K562 (cell line): ENCODE measurements around the gene YOD1. TPM values are rescaled to one million over a fixed set of nuclear protein-coding genes. Genes with fewer than 3 reads are reported as not detected.

Source experiments
- ARHGAP35 ChIP-seq: fragments of 450-650 bp; IDR thresholded peaks from 2 replicates; pipeline ENCODE4 v1.6.1; 2018; ENCODE audit not compliant: partially characterized antibody
- ARID2 ChIP-seq: fragments of 450-650 bp; IDR thresholded peaks from 2 replicates; pipeline ENCODE4 v1.6.1; 2017; ENCODE audit warnings: antibody characterized with exemption, mild to moderate bottlenecking
- ATF7 ChIP-seq: fragments of 450-650 bp; IDR thresholded peaks from 2 replicates; pipeline ENCODE4 v1.7.1; 2014; ENCODE audit warnings: mild to moderate bottlenecking, moderate library complexity
- BRD9 ChIP-seq: fragments of 450-650 bp; IDR thresholded peaks from 2 replicates; pipeline ENCODE4 v1.6.1; 2018; ENCODE audit warnings: low read depth; ENCODE audit not compliant: partially characterized antibody
- CREB1 ChIP-seq, 2 experiments: sonication (generic) in 1 of 2; formaldehyde crosslinking in 1 of 2; IDR thresholded peaks; 2 replicates each; pipeline versions ENCODE4 v1.6.1 to v1.8.0; 2012 to 2022; ENCODE audit warnings: inconsistent platforms in 1 of 2, mild to moderate bottlenecking in 1 of 2, missing genetic modification reagents in 1 of 2, moderate library complexity in 1 of 2
- E2F3 ChIP-seq: fragments of 250-450 bp; sonication (Bioruptor Pico); IDR thresholded peaks from 2 replicates; pipeline ENCODE4 v1.4.0; 2020; ENCODE audit warnings: mild to moderate bottlenecking
- EP300 ChIP-seq: IDR thresholded peaks from 2 replicates; pipeline ENCODE4 v1.6.1; 2012; ENCODE audit warnings: low read length, improper control_type of control experiment
- HDAC1 ChIP-seq, 2 experiments: fragments of 450-650 bp; IDR thresholded peaks; 2 replicates each; pipeline ENCODE4 v1.6.1; 2016 to 2017; ENCODE audit warnings: inconsistent platforms in 1 of 2, mild to moderate bottlenecking in 1 of 2, moderate library complexity in 1 of 2
- HNRNPH1 ChIP-seq: fragments of 200-400 bp; formaldehyde crosslinking; optimal IDR thresholded peaks from 2 replicates; pipeline ENCODE3; 2017; ENCODE audit warnings: low read depth, mild to moderate bottlenecking, low read length, moderate library complexity
- MAFG ChIP-seq: fragments of 450-650 bp; conservative IDR thresholded peaks from 2 replicates; pipeline ENCODE4 v1.6.1; 2016; ENCODE audit warnings: missing genetic modification characterization, missing compliant biosample characterization
- NR4A1 ChIP-seq, 2 experiments: fragments of 250-450 bp in 1 of 2; fragments of 450-650 bp in 1 of 2; sonication (Bioruptor Pico) in 1 of 2; IDR thresholded peaks; 2 replicates each; pipeline versions ENCODE4 v1.4.0 to v1.6.1; 2016 to 2020; ENCODE audit warnings: mild to moderate bottlenecking in 2 of 2, missing compliant biosample characterization in 1 of 2, missing genetic modification characterization in 1 of 2, moderate library complexity in 1 of 2
- RUNX1 ChIP-seq: sonication (generic); IDR thresholded peaks from 2 replicates; pipeline ENCODE4 v1.6.1; 2016; ENCODE audit warnings: antibody characterized with exemption, low read depth
- SMARCA4 ChIP-seq: fragments of 450-650 bp; IDR thresholded peaks from 2 replicates; pipeline ENCODE4 v1.6.1; 2016
- SNIP1 ChIP-seq: fragments of 450-650 bp; IDR thresholded peaks from 2 replicates; pipeline ENCODE4 v1.7.1; 2017; ENCODE audit warnings: low read depth, mild to moderate bottlenecking
- SPI1 ChIP-seq: IDR thresholded peaks from 2 replicates; pipeline ENCODE4 v1.6.1; 2011; ENCODE audit warnings: low read depth, low read length, control low read depth, borderline replicate concordance
- ZNF175 ChIP-seq: fragments of 200-800 bp; sonication (Bioruptor generic); IDR thresholded peaks from 2 replicates; pipeline ENCODE4 v1.6.1; 2016; ENCODE audit warnings: low read depth, mild to moderate bottlenecking, missing genetic modification characterization, missing compliant biosample characterization
- ZNF75A ChIP-seq: fragments of 450-650 bp; formaldehyde crosslinking; IDR thresholded peaks from 2 replicates; pipeline ENCODE4 v1.4.0; 2020; ENCODE audit warnings: mild to moderate bottlenecking
- ZNF766 ChIP-seq: fragments of 200-800 bp; sonication (Bioruptor generic); conservative IDR thresholded peaks from 2 replicates; pipeline ENCODE4 v1.6.1; 2016; ENCODE audit warnings: missing genetic modification characterization, missing compliant biosample characterization
- polyA plus RNA-seq, 8 experiments: library from polyadenylated mRNA; depleted of rRNA in 4 of 8; stranded (reverse) in 5 of 8; unstranded in 3 of 8; fragments of >200 nt; fragmentation: Nextera tagmentation in 2 of 8; fragmentation: Illumina TruSeq in 1 of 8; extraction: Ambion mirVana in 2 of 8; extraction: Trizol in 1 of 8; gene quantifications; 2 replicates each; pipeline versions ENCODE4 v1.2.1 to v1.2.3, GENCODE V29; 2011 to 2014; ENCODE audit warnings: inconsistent platforms in 1 of 8, missing spikeins in 1 of 8
- total RNA-seq, 7 experiments: library from RNA; depleted of rRNA in 6 of 7; stranded (reverse); fragments of >200 nt in 6 of 7; fragmentation: Illumina TruSeq in 2 of 7; extraction: Trizol in 2 of 7; gene quantifications; 2 replicates each; pipeline versions ENCODE4 v1.2.1 to v1.2.3, GENCODE V29; 2011 to 2021; ENCODE audit warnings: low replicate concordance in 1 of 7
- TF ChIP-seq, protein P1 (sequence below): fragments of 450-650 bp; IDR thresholded peaks from 2 replicates; pipeline ENCODE4 v1.6.1; 2014; ENCODE audit warnings: low read depth, mild to moderate bottlenecking, moderate library complexity, borderline replicate concordance
- TF ChIP-seq, protein P2 (sequence below): fragments of 450-650 bp; formaldehyde crosslinking; IDR thresholded peaks from 2 replicates; pipeline ENCODE4 v1.4.0; 2022; ENCODE audit warnings: missing genetic modification characterization
- TF ChIP-seq, protein P3 (sequence below): IDR thresholded peaks from 2 replicates; pipeline ENCODE4 v1.6.1; 2014; ENCODE audit warnings: antibody characterized with exemption
- TF ChIP-seq, protein P4 (sequence below): fragments of 450-650 bp; IDR thresholded peaks from 2 replicates; pipeline ENCODE4 v1.6.1; 2016; ENCODE audit warnings: low read depth, mild to moderate bottlenecking, moderate library complexity
- TF ChIP-seq, protein P5 (sequence below), 3 experiments: IDR thresholded peaks in 2 of 3; conservative IDR thresholded peaks in 1 of 3; 2 replicates each; pipeline ENCODE4 v1.5.1; 2011 to 2012; ENCODE audit warnings: low read length in 3 of 3, mild to moderate bottlenecking in 3 of 3, control low read depth in 2 of 3, improper control_type of control experiment in 1 of 3, inconsistent platforms in 1 of 3, low read depth in 1 of 3, mixed read lengths in 1 of 3, moderate library complexity in 1 of 3; ENCODE audit not compliant: insufficient read depth in 2 of 3

Gene YOD1
- total and polyA plus RNA-seq, 9 of the 15 experiments (the other 6 are each of a cell fraction or from before 2014, with no cell fraction given), result 18.2 to 78.1 (median 46.9) TPM

DNA sequence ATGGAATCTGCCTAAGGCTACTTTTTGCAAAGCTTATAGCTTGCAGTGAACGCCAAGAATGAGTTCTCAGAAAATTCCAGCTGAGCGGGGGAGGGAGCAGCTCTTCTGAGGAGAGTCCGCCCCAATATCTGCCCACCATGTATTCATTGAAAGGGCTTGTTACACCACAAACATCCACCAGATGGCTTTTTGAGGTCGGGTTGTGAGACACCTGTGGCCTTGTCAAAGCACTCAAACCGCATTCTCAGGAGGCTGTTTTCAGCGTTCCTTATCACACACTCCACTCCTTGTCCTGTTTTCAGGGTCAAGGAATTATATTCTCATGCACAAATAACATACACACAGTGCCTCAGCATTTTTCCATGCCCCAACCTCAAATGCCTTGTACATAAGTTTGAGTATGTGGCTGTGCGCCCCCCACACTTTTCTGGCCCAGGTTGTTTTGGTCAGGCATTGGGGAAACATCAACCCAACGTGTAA is 33.7 kb upstream of the YOD1 start (continued):
- TF ChIP-seq, protein P1, sequence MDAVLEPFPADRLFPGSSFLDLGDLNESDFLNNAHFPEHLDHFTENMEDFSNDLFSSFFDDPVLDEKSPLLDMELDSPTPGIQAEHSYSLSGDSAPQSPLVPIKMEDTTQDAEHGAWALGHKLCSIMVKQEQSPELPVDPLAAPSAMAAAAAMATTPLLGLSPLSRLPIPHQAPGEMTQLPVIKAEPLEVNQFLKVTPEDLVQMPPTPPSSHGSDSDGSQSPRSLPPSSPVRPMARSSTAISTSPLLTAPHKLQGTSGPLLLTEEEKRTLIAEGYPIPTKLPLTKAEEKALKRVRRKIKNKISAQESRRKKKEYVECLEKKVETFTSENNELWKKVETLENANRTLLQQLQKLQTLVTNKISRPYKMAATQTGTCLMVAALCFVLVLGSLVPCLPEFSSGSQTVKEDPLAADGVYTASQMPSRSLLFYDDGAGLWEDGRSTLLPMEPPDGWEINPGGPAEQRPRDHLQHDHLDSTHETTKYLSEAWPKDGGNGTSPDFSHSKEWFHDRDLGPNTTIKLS, result peak; percentile 40; the same call in 1 of the 2 replicates
- TF ChIP-seq ATF7 (peak; percentile 65; the same call in 1 of the 2 replicates), HDAC1 (IDR thresholded peaks at IDR 0.05) (peak in 1 of 2 experiments; percentile 43; a peak in 1 of 4 replicates), ZNF175 (0 out of 2 replicates have a peak, but pooled peaks have one; percentile 49), SNIP1 (no peak), ARHGAP35 (no peak), SPI1 (no peak), RUNX1 (0 out of 2 replicates have a peak, but pooled peaks have one; percentile 46), ARID2 (peak; percentile 49; the same call in 1 of the 2 replicates), CREB1 (IDR thresholded peaks at IDR 0.05) (0 out of 2 replicates have a peak, but pooled peaks have one; percentile 30), CREB1 (CRISPR knock-in tag; IDR thresholded peaks at IDR 0.05) (no peak), HNRNPH1 (no peak), MAFG (tag) (peak; percentile 56; the same call in 1 of the 2 replicates), E2F3 (CRISPR knock-in tag) (no peak), BRD9 (peak; percentile 35), NR4A1 (CRISPR knock-in tag; IDR thresholded peaks at IDR 0.05) (no peak), NR4A1 (tag; IDR thresholded peaks at IDR 0.05) (no peak), ZNF75A (CRISPR knock-in tag) (no peak), SMARCA4 (peak; percentile 85), EP300 (peak; percentile 75), ZNF766 (CRISPR knock-in tag) (0 out of 2 replicates have a peak, but pooled peaks have one; percentile 37)
- TF ChIP-seq, protein P2, sequence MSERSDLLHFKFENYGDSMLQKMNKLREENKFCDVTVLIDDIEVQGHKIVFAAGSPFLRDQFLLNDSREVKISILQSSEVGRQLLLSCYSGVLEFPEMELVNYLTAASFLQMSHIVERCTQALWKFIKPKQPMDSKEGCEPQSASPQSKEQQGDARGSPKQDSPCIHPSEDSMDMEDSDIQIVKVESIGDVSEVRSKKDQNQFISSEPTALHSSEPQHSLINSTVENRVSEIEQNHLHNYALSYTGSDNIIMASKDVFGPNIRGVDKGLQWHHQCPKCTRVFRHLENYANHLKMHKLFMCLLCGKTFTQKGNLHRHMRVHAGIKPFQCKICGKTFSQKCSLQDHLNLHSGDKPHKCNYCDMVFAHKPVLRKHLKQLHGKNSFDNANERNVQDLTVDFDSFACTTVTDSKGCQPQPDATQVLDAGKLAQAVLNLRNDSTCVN (CRISPR knock-in tag), result no peak
- TF ChIP-seq, protein P3, sequence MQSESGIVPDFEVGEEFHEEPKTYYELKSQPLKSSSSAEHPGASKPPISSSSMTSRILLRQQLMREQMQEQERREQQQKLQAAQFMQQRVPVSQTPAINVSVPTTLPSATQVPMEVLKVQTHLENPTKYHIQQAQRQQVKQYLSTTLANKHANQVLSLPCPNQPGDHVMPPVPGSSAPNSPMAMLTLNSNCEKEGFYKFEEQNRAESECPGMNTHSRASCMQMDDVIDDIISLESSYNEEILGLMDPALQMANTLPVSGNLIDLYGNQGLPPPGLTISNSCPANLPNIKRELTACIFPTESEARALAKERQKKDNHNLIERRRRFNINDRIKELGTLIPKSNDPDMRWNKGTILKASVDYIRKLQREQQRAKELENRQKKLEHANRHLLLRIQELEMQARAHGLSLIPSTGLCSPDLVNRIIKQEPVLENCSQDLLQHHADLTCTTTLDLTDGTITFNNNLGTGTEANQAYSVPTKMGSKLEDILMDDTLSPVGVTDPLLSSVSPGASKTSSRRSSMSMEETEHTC, result no peak
- TF ChIP-seq, protein P4, sequence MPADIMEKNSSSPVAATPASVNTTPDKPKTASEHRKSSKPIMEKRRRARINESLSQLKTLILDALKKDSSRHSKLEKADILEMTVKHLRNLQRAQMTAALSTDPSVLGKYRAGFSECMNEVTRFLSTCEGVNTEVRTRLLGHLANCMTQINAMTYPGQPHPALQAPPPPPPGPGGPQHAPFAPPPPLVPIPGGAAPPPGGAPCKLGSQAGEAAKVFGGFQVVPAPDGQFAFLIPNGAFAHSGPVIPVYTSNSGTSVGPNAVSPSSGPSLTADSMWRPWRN, result no peak
- TF ChIP-seq, protein P5, sequence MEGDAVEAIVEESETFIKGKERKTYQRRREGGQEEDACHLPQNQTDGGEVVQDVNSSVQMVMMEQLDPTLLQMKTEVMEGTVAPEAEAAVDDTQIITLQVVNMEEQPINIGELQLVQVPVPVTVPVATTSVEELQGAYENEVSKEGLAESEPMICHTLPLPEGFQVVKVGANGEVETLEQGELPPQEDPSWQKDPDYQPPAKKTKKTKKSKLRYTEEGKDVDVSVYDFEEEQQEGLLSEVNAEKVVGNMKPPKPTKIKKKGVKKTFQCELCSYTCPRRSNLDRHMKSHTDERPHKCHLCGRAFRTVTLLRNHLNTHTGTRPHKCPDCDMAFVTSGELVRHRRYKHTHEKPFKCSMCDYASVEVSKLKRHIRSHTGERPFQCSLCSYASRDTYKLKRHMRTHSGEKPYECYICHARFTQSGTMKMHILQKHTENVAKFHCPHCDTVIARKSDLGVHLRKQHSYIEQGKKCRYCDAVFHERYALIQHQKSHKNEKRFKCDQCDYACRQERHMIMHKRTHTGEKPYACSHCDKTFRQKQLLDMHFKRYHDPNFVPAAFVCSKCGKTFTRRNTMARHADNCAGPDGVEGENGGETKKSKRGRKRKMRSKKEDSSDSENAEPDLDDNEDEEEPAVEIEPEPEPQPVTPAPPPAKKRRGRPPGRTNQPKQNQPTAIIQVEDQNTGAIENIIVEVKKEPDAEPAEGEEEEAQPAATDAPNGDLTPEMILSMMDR (IDR thresholded peaks at IDR 0.05 in 2 of 3, conservative IDR thresholded peaks at IDR 0.05 in 1 of 3; ENCODE audit: insufficient read depth in 2 of 3, low read depth in 1 of 3, low read length in 3 of 3), result peak; percentile 86 to 87 (median 87)
